ENCODE measurements around the gene RALGAPA1.
A peak's percentile ranks its signal among the peaks of the same experiment; 100 is the strongest.

- no peak for TF ChIP-seq RXRA (IDR thresholded peaks at IDR 0.05; ENCODE audit: borderline replicate concordance, low read depth)
- no peak for TF ChIP-seq CTCF (IDR thresholded peaks at IDR 0.05)
- no peak for TF ChIP-seq EZH2phosphoT487 (IDR thresholded peaks at IDR 0.05; ENCODE audit: borderline replicate concordance, low read depth)
- TF ChIP-seq MXI1 (IDR thresholded peaks at IDR 0.05; ENCODE audit: low read depth, low read length) = 0 out of 2 replicates have a peak, but pooled peaks have one; percentile 46
- TF ChIP-seq EP300 (IDR thresholded peaks at IDR 0.05; ENCODE audit: borderline replicate concordance in 1 of 2, low read depth in 1 of 2, low read length in 1 of 2) = 0 out of 4 replicates have a peak, but pooled peaks of 1 of the 2 experiments have one; percentile 12
- no peak for TF ChIP-seq POLR2AphosphoS5 (IDR thresholded peaks at IDR 0.05; ENCODE audit: low read depth, low read length)
- no peak for TF ChIP-seq GABPA (IDR thresholded peaks at IDR 0.05; ENCODE audit: low read depth)
- no peak for TF ChIP-seq RCOR1 (IDR thresholded peaks at IDR 0.05; ENCODE audit: low read length)
- TF ChIP-seq YY1 (IDR thresholded peaks at IDR 0.05; ENCODE audit: low read depth) = no peak
- TF ChIP-seq REST (IDR thresholded peaks at IDR 0.05; ENCODE audit: low read depth, low read length) = no peak
- no peak for TF ChIP-seq NRF1 (IDR thresholded peaks at IDR 0.05; ENCODE audit: low read depth, low read length)
These were observed 16.8 kb upstream of the RALGAPA1 start for GRCh38 chr14:35825968-35826217.
